Gastrocnemius medialis (tissue), 4 donors: ENCODE data around the gene RALY.

ENCODE experiments used
- CTCF ChIP-seq, 5 experiments: fragments of 450-650 bp in 3 of 5; fragments of 200-600 bp in 2 of 5; sonication (generic) in 2 of 5; IDR thresholded peaks in 4 of 5; conservative IDR thresholded peaks in 1 of 5; 1 replicate in 4 of 5; 2 replicates in 1 of 5; pipeline ENCODE4 v1.5.1; 2016 to 2019; ENCODE audit warnings: antibody characterized with exemption in 5 of 5, mild to moderate bottlenecking in 3 of 5, moderate library complexity in 3 of 5
- POLR2A ChIP-seq, 2 donors: fragments of 450-650 bp; IDR thresholded peaks; one replicate each; pipeline ENCODE4 v1.6.1; 2017; ENCODE audit warnings: antibody characterized with exemption in 2 of 2, mild to moderate bottlenecking in 2 of 2, moderate library complexity in 2 of 2

- TF ChIP-seq CTCF (IDR thresholded peaks at IDR 0.05 in 4 of 5, conservative IDR thresholded peaks at IDR 0.05 in 1 of 5), result no peak
- no peak for TF ChIP-seq POLR2A (IDR thresholded peaks at IDR 0.05)
Observed at GRCh38 chr20:34004227-34004626, 10.5 kb downstream of the RALY start.
